ENCODE data around the gene CLEC2A.

CLEC2A gene

DNA sequence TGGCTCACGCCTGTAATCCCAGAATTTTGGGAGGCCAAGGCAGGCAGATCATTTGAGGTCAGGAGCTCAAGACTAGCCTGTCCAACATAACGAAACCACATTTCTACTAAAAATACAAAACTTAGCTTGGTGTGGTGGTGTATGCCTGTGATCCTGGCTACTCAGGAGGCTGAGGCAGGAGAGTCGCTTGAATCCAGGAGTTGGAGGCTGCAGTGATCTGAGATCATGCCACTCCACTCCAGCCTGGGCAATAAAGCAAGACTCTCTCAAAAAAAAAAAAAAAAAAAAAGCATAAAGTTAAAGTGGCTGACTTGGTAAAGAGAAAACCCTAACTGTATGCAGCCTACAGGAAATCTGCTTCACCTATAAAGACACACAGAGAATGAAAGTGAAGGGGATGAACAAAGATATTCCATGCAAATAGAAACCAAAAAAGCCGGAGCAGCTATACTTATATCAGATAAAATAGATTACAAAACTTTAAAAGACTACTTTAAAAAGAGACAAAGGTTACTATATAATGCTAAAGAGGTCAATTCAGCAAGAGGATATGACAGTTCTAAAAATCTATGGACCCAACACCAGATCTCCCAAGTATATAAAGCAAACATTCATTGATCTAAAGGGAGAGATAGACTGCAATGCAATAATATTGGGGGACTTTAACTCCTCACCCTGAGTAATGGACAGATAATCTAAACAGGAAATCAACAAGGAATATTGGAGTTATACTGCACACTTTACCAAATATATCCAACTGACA, 67.1 kb downstream of the CLEC2A start:
- Histone ChIP-seq H3K9ac (ENCODE audit: low read length) (no peak overlapping the region), H3K9me3 (ENCODE audit: control insufficient read depth, insufficient read depth, low read depth, low read length) (no peaks in the 10 kb centered on the region), H3K27ac (ENCODE audit: low read depth, low read length) (no peak overlapping the region), H3K4me1 (ENCODE audit: control insufficient read depth, insufficient read depth, low read length) (peaks cover 18% of the 10 kb centered on the region), H3K36me3 (ENCODE audit: control insufficient read depth, insufficient read depth, low read length) (no peaks in the 10 kb centered on the region), H3K27me3 (ENCODE audit: control insufficient read depth, insufficient read depth, low read length) (no peaks in the 10 kb centered on the region), H3K4me3 (ENCODE audit: low read depth, low read length) (no peak overlapping the region)
